Neural crest cell (in vitro differentiated cells): ENCODE data around the gene ZFP57. TPM values are rescaled to one million over a fixed set of nuclear protein-coding genes. Genes with fewer than 3 reads are reported as not detected.
A peak's percentile ranks its signal among the peaks of the same experiment; 100 is the strongest.

Source experiments
- DNase-seq: peaks from one replicate; pipeline ENCODE4 v3.0.0; 2021; ENCODE audit warnings: low read depth, mixed read lengths, low spot score
- H3K27ac Mint-ChIP-seq: one replicate; pipeline ENCODE4 v1.8.0; 2021; ENCODE audit warnings: mild to moderate bottlenecking, mixed read lengths; ENCODE audit not compliant: unreplicated experiment
- H3K27me3 Mint-ChIP-seq: 2 replicates; pipeline ENCODE4 v1.8.0; 2021; ENCODE audit warnings: low read depth, mild to moderate bottlenecking, mixed read lengths
- H3K36me3 Mint-ChIP-seq: 2 replicates; pipeline ENCODE4 v1.8.0; 2021; ENCODE audit warnings: low read depth, mild to moderate bottlenecking, mixed read lengths
- H3K4me1 Mint-ChIP-seq: 2 replicates; pipeline ENCODE4 v1.8.0; 2021; ENCODE audit warnings: mixed read lengths
- H3K4me3 Mint-ChIP-seq: one replicate; pipeline ENCODE4 v1.8.0; 2021; ENCODE audit warnings: mild to moderate bottlenecking, mixed read lengths
- H3K9me3 Mint-ChIP-seq: 2 replicates; pipeline ENCODE4 v1.8.0; 2021; ENCODE audit warnings: mixed read lengths
- total RNA-seq: library from RNA; stranded (reverse); gene quantifications from 2 replicates; pipeline ENCODE4 v1.2.1, GENCODE V29; 2021
- TF ChIP-seq, protein P1 (sequence below): fragments of 200-600 bp; sonication (generic); conservative IDR thresholded peaks from 2 replicates; pipeline ENCODE4 v1.5.0; 2021; ENCODE audit warnings: antibody characterized with exemption, mild to moderate bottlenecking

Gene ZFP57
- total RNA-seq, 1 donor from 2014 or later: not detected

DNA sequence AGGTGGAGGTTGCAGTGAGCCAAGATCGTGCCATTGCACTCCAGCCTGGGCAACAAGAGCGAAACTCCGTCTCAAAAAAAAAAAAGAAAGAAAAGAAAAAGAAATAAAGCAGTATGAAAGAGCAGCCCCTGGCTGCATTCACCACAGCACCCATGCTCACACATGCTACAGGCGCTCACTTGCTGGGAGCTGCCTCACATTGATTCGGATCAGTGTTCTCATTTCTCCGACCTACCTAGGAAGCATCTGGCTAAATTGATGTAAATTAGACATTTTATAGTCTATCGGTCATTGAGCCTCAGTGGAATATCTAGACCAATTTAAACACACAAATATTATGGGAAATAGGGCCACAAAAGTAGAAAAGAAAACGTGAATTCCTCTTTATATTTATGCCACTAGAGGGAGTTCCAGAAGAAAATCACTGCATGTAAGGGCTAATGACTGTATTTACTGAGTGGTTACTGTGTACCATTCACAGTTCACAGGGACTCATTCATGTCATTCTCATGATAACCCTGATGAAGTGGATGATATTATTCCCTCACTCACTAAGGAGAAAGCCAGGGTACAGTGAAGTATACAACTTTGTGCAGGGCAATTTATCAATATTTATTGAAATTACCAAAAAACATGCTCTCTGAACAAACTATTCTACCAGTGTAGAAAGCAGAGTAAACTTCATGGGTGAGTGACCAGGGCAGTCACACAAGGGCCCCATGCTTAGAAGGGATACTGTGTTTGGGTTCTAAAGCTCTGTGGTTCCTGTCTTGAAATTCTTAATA lies 29.3 kb downstream of the ZFP57 start:
- peak overlapping the region; percentile 67 for H3K4me3 Mint-ChIP-seq
- H3K4me1 Mint-ChIP-seq: peaks cover 13% of the 10 kb centered on the region
- TF ChIP-seq, protein P1, sequence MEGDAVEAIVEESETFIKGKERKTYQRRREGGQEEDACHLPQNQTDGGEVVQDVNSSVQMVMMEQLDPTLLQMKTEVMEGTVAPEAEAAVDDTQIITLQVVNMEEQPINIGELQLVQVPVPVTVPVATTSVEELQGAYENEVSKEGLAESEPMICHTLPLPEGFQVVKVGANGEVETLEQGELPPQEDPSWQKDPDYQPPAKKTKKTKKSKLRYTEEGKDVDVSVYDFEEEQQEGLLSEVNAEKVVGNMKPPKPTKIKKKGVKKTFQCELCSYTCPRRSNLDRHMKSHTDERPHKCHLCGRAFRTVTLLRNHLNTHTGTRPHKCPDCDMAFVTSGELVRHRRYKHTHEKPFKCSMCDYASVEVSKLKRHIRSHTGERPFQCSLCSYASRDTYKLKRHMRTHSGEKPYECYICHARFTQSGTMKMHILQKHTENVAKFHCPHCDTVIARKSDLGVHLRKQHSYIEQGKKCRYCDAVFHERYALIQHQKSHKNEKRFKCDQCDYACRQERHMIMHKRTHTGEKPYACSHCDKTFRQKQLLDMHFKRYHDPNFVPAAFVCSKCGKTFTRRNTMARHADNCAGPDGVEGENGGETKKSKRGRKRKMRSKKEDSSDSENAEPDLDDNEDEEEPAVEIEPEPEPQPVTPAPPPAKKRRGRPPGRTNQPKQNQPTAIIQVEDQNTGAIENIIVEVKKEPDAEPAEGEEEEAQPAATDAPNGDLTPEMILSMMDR: peak; percentile 78
- H3K27me3 Mint-ChIP-seq: peaks cover 5% of the 10 kb centered on the region
- no peak for DNase-seq
- no peaks in the 10 kb centered on the region for H3K36me3 Mint-ChIP-seq
- no peaks in the 10 kb centered on the region for H3K9me3 Mint-ChIP-seq
- H3K27ac Mint-ChIP-seq: no peak overlapping the region

DNA sequence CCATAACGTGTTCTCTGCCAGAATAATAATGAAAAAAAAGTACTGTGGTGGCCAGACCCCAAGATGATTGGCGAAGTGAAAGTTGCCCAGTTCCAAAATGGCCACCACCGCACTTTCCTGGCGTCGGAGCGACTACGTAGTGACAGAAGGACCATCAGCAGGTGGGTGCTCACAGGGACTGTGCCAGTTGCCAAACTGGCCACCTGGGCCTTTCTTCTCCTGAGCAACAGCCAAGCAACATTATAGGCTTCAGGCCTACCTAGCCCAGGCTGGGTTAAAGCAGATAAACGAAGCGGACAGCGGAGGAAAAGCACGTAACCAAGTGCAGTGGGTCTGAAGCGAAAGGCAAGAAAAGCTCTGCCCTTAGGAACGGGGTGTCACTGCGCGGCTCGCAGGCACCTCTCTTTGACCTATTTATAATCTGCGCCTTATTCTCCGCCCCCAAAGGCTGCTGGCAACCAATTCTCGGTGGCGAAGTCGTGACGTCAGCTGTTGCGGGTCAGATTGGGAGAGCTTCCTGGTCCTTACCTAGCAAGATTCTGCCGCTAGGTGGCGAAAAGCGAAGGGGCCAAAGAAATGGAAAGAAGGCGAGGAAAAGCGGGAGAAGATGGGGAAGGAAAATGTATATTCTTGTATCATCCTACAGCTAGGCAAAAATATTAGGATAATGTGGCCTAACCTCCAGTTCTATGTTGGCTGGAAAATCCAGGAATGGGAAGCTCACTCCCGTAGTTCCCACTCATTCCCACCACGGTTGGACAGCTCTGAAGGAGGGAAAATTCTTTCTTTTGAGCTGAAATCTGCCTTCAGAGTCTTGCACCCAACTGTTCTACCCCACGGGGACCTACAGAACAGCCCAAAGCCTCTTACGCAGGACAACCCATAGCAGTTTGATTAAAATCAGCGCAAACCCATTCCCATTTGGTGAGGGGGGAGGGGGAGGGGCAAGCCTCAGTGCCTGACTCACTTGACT lies 31.0 kb downstream of the ZFP57 start:
- DNase-seq: peak; percentile 99
- H3K36me3 Mint-ChIP-seq: no peaks in the 10 kb centered on the region
- peaks cover 2% of the 10 kb centered on the region for H3K27me3 Mint-ChIP-seq
- TF ChIP-seq, protein P1: peak; percentile 88
- peak overlapping the region; percentile 75 for H3K27ac Mint-ChIP-seq
- H3K4me3 Mint-ChIP-seq: peak overlapping the region; percentile 73
- H3K9me3 Mint-ChIP-seq: no peaks in the 10 kb centered on the region
- peaks cover 13% of the 10 kb centered on the region for H3K4me1 Mint-ChIP-seq

DNA sequence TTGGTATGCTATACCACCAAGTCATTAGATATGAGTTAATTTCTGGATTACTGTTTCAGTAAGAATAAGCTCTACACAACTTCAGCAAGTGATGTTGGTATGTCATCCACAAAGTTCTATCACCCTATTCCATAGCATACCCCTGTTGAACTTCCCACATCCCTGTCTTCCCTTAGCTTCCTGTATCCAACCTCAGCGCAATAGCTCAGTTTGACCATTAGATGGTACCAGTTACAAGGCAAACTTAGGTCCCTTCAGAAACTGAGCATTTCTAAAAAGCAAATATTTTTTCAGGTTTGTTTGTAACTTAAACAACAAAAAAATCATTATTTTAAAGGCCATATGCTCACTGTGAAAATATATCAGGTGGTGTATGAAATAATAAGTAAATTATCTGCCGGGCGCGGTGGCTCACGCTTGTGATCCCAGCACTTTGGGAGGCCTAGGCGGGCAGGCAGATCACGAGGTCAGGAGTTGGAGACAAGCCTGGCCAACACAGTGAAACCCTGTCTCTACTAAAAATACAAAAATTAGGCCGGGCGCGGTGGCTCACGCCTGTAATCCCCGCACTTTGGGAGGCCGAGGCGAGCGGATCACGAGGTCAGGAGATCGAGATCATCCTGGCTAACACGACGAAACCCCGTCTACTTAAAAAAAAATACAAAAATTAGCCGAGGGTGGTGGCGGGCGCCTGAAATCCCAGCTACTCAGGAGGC lies 32.9 kb downstream of the ZFP57 start:
- no peaks in the 10 kb centered on the region for H3K36me3 Mint-ChIP-seq

DNA sequence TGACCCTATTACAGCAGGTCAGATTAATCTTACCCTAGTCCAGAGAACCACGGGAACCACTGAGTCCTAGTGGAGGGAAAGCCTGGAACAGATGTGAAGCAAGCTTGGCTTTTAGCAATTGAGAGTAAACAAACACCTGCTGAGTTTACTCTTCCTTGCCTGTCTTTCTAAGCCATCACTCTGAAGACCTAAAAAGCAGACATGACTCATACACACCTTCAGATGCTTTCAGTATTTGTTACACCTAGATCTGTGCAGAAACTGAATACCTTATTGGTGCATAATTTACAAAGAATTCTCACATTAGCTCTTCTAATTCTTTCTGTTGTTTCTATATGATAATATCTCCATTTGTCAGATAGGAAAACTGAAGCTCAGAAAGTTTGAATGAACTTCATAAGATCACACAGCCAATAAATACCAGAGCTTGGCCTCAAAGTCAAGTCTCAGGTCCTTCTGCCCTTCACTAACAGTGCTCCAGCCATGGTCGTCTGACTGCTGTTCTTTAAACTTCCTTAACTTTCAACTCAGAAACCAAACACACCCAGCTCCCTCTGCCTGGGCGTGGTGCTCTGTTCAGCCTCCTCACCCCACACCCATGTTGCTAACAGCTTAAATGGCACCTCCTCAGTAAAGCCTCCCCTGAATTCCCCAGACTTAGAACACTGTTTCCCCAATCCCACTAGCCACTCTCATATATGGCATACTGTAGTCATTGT lies 39.4 kb downstream of the ZFP57 start:
- DNase-seq: no peak
- no peak overlapping the region for H3K4me3 Mint-ChIP-seq
- H3K4me1 Mint-ChIP-seq: no peaks in the 10 kb centered on the region
- H3K27ac Mint-ChIP-seq: no peak overlapping the region
- no peaks in the 10 kb centered on the region for H3K36me3 Mint-ChIP-seq
- no peaks in the 10 kb centered on the region for H3K9me3 Mint-ChIP-seq
- TF ChIP-seq, protein P1: no peak
- H3K27me3 Mint-ChIP-seq: no peaks in the 10 kb centered on the region

More for the DNA sequence above, 32.9 kb downstream of the ZFP57 start:
- no peak overlapping the region for H3K4me3 Mint-ChIP-seq
- peaks cover 13% of the 10 kb centered on the region for H3K4me1 Mint-ChIP-seq
- H3K9me3 Mint-ChIP-seq: no peaks in the 10 kb centered on the region
- H3K27ac Mint-ChIP-seq: no peak overlapping the region
- H3K27me3 Mint-ChIP-seq: no peaks in the 10 kb centered on the region
- DNase-seq: no peak
- TF ChIP-seq, protein P1: peak; percentile 66

DNA sequence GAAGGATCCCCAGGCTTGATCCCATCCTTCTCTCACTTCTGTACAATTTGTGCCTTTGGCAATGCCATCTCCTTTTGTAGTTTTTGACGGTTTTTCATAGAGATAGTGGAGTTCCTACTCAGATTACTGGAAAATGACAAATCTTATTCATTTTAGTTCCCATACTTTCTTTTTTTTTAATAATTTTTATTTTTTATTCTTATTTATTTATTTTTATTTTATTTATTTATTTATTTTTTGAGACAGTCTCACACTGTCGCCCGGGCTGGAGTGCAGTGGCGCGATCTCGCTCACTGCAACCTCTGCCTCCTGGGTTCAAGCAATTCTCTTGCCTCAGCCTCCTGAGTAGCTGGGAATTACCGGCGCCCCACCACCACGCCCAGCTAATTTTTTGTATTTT lies 43.7 kb downstream of the ZFP57 start:
- no peak for DNase-seq
- H3K9me3 Mint-ChIP-seq: no peaks in the 10 kb centered on the region
- H3K36me3 Mint-ChIP-seq: no peaks in the 10 kb centered on the region
- peaks cover 12% of the 10 kb centered on the region for H3K4me1 Mint-ChIP-seq
- H3K4me3 Mint-ChIP-seq: no peak overlapping the region
- no peak overlapping the region for H3K27ac Mint-ChIP-seq
- H3K27me3 Mint-ChIP-seq: peaks cover 4% of the 10 kb centered on the region
- TF ChIP-seq, protein P1: no peak
